ENCODE measurements around the gene TBXT. TPM values are rescaled to one million over a fixed set of nuclear protein-coding genes. Genes with fewer than 3 reads are reported as not detected.

The TBXT gene
- polyA plus RNA-seq (ENCODE audit: low read depth in 6 of 6), result not detected

- H3K27ac Mint-ChIP-seq, result peak within 1 kb of the TSS in 3 of 6 donors; percentile 31 to 91 (median 33)
These were observed at the start of gene TBXT for GRCh38 chr6:166167801-166168615. TBXT (minus strand) TSS chr6:166167851; CDS start chr6:166167591, 260 bp downstream.

GRCh38 chr6:166207284-166207561 is 39.6 kb upstream of the TBXT start:
- H3K4me1 Mint-ChIP-seq, result peaks cover 28 to 32% (median 28%) of the 10 kb centered on the region in 3 donors
- DNase-seq, result no peak
- H3K27me3 Mint-ChIP-seq, result peaks cover 5 to 25% (median 17%) of the 10 kb centered on the region in 3 donors
- ATAC-seq (ENCODE audit: low read depth in 2 of 2), result no peak
- H3K27ac Mint-ChIP-seq, result no peak overlapping the region
- peaks cover 0 to 14% (median 3%) of the 10 kb centered on the region in 7 donors for H3K9me3 Mint-ChIP-seq
- peak overlapping the region in 1 of 8 donors; percentile 15 for H3K4me3 Mint-ChIP-seq
- H3K36me3 Mint-ChIP-seq, result peaks cover 5 to 17% of the 10 kb centered on the region in 2 donors

More at GRCh38 chr6:166167801-166168615, at the start of gene TBXT:
- ATAC-seq (ENCODE audit: low read depth in 2 of 2) (peak; percentile 20 to 42), DNase-seq (no peak)
- Mint-ChIP-seq H3K4me1 (peaks cover 21 to 33% (median 30%) of the 10 kb centered on the region in 3 donors), H3K4me3 (peak within 1 kb of the TSS; percentile 79 to 91 (median 91)), H3K36me3 (peaks cover 0 to 6% of the 10 kb centered on the region in 2 donors), H3K27me3 (peaks cover 30 to 57% (median 50%) of the 10 kb centered on the region in 3 donors), H3K9me3 (peaks cover 0 to 5% (median 0%) of the 10 kb centered on the region in 7 donors)

GRCh38 chr6:166206510-166207283 is 39.0 kb upstream of the TBXT start:
- peak overlapping the region in 1 of 8 donors; percentile 15 for H3K4me3 Mint-ChIP-seq
- H3K36me3 Mint-ChIP-seq, result peaks cover 3 to 17% of the 10 kb centered on the region in 2 donors
- H3K9me3 Mint-ChIP-seq, result peaks cover 0 to 8% (median 3%) of the 10 kb centered on the region in 7 donors
- DNase-seq, result no peak
- H3K27ac Mint-ChIP-seq, result peak overlapping the region in 1 of 6 donors; percentile 60
- H3K4me1 Mint-ChIP-seq, result peaks cover 33 to 38% (median 34%) of the 10 kb centered on the region in 3 donors
- H3K27me3 Mint-ChIP-seq, result peaks cover 1 to 22% (median 17%) of the 10 kb centered on the region in 3 donors
- ATAC-seq (ENCODE audit: low read depth in 2 of 2), result no peak

GRCh38 chr6:166206066-166206465 is 38.4 kb upstream of the TBXT start:
- H3K27ac Mint-ChIP-seq, result peak overlapping the region in 2 of 6 donors; percentile 60 to 84
- H3K9me3 Mint-ChIP-seq, result peaks cover 0 to 4% (median under 1%) of the 10 kb centered on the region in 7 donors
- peak overlapping the region in 1 of 8 donors; percentile 3 for H3K4me3 Mint-ChIP-seq
- H3K4me1 Mint-ChIP-seq, result peaks cover 40 to 43% (median 40%) of the 10 kb centered on the region in 3 donors
- DNase-seq, result no peak
- peaks cover 0 to 16% (median 13%) of the 10 kb centered on the region in 3 donors for H3K27me3 Mint-ChIP-seq
- peaks cover 0 to 12% of the 10 kb centered on the region in 2 donors for H3K36me3 Mint-ChIP-seq
- ATAC-seq (ENCODE audit: low read depth in 2 of 2), result no peak

GRCh38 chr6:166204852-166205650 is 37.4 kb upstream of the TBXT start:
- no peak for ATAC-seq (ENCODE audit: low read depth in 2 of 2)
- no peak for DNase-seq
- Mint-ChIP-seq H3K36me3 (peaks cover 0 to 9% of the 10 kb centered on the region in 2 donors), H3K27me3 (peaks cover 0 to 13% (median 11%) of the 10 kb centered on the region in 3 donors), H3K4me3 (peak overlapping the region in 1 of 8 donors; percentile 64), H3K4me1 (peaks cover 40 to 45% (median 43%) of the 10 kb centered on the region in 3 donors), H3K9me3 (peaks cover 0 to 4% (median 0%) of the 10 kb centered on the region in 7 donors), H3K27ac (peak overlapping the region in 2 of 6 donors; percentile 67 to 80)

GRCh38 chr6:166203641-166204222 is 36.1 kb upstream of the TBXT start:
- no peak for DNase-seq
- Mint-ChIP-seq H3K9me3 (peaks cover 0 to 2% (median 0%) of the 10 kb centered on the region in 7 donors), H3K27me3 (peaks cover 0 to 8% (median 5%) of the 10 kb centered on the region in 3 donors), H3K27ac (peak overlapping the region in 5 of 6 donors; percentile 25 to 74 (median 50)), H3K36me3 (peaks cover 0 to 4% of the 10 kb centered on the region in 2 donors), H3K4me3 (peak overlapping the region; percentile 34 to 86 (median 80)), H3K4me1 (peaks cover 40 to 45% (median 43%) of the 10 kb centered on the region in 3 donors)
- ATAC-seq (ENCODE audit: low read depth in 2 of 2), result no peak

- Mint-ChIP-seq H3K36me3 (no peaks in the 10 kb centered on the region), H3K4me3 (peak overlapping the region; percentile 77 to 91 (median 81)), H3K4me1 (peaks cover 40 to 46% (median 45%) of the 10 kb centered on the region in 3 donors), H3K27me3 (peaks cover 2 to 5% (median 2%) of the 10 kb centered on the region in 3 donors), H3K27ac (peak overlapping the region in 4 of 6 donors; percentile 29 to 87 (median 74)), H3K9me3 (peaks cover 0 to 2% (median 0%) of the 10 kb centered on the region in 7 donors)
- no peak for DNase-seq
- ATAC-seq (ENCODE audit: low read depth in 2 of 2), result no peak
These were observed 35.5 kb upstream of the TBXT start for GRCh38 chr6:166203003-166203640.

GRCh38 chr6:166202321-166202733 is 34.7 kb upstream of the TBXT start:
- Mint-ChIP-seq H3K27me3 (peaks cover 0 to 7% (median 6%) of the 10 kb centered on the region in 3 donors), H3K9me3 (no peaks in the 10 kb centered on the region), H3K27ac (peak overlapping the region; percentile 69 to 90 (median 79)), H3K4me1 (peaks cover 40 to 49% (median 45%) of the 10 kb centered on the region in 3 donors), H3K4me3 (peak overlapping the region; percentile 77 to 91 (median 81)), H3K36me3 (no peaks in the 10 kb centered on the region)
- peak; percentile 40 for DNase-seq
- peak; percentile 82 to 86 for ATAC-seq (ENCODE audit: low read depth in 2 of 2)

- Mint-ChIP-seq H3K4me3 (peak overlapping the region; percentile 77 to 91 (median 81)), H3K36me3 (no peaks in the 10 kb centered on the region), H3K27ac (peak overlapping the region in 5 of 6 donors; percentile 69 to 87 (median 78)), H3K4me1 (peaks cover 40 to 49% (median 45%) of the 10 kb centered on the region in 3 donors), H3K9me3 (no peaks in the 10 kb centered on the region), H3K27me3 (peaks cover 0 to 7% (median 6%) of the 10 kb centered on the region in 3 donors)
- ATAC-seq (ENCODE audit: low read depth in 2 of 2) (no peak), DNase-seq (no peak)
These were observed 34.2 kb upstream of the TBXT start for GRCh38 chr6:166201878-166202277.

- Mint-ChIP-seq H3K36me3 (no peaks in the 10 kb centered on the region), H3K27ac (no peak overlapping the region), H3K4me1 (peaks cover 21 to 35% (median 33%) of the 10 kb centered on the region in 3 donors), H3K27me3 (peaks cover 0 to 7% (median 6%) of the 10 kb centered on the region in 3 donors), H3K4me3 (no peak overlapping the region), H3K9me3 (no peaks in the 10 kb centered on the region)
- DNase-seq (no peak), ATAC-seq (ENCODE audit: low read depth in 2 of 2) (no peak)
These were observed 29.7 kb upstream of the TBXT start for GRCh38 chr6:166197361-166197760.

- DNase-seq (no peak), ATAC-seq (ENCODE audit: low read depth in 2 of 2) (no peak)
- H3K4me1 Mint-ChIP-seq, result peaks cover 8 to 22% (median 18%) of the 10 kb centered on the region in 3 donors
- no peaks in the 10 kb centered on the region for H3K9me3 Mint-ChIP-seq
- no peaks in the 10 kb centered on the region for H3K36me3 Mint-ChIP-seq
- no peak overlapping the region for H3K27ac Mint-ChIP-seq
- H3K27me3 Mint-ChIP-seq, result peaks cover 0 to 7% (median 6%) of the 10 kb centered on the region in 3 donors
- peak overlapping the region in 1 of 8 donors; percentile 76 for H3K4me3 Mint-ChIP-seq
These were observed 28.2 kb upstream of the TBXT start for GRCh38 chr6:166195860-166196238.

All from naive B cell (primary cell).